Measurements from ENCODE around the gene ATXN2. TPM values are rescaled to one million over a fixed set of nuclear protein-coding genes. Genes with fewer than 3 reads are reported as not detected.
"Not testable (repeated sequence)": the region's sequence is repeated elsewhere in the genome, so short reads cannot be mapped to it uniquely, and the experiment has no call there.

Gene ATXN2
- total RNA-seq, 1 donor from 2014 or later, result 50.0 TPM

DNA sequence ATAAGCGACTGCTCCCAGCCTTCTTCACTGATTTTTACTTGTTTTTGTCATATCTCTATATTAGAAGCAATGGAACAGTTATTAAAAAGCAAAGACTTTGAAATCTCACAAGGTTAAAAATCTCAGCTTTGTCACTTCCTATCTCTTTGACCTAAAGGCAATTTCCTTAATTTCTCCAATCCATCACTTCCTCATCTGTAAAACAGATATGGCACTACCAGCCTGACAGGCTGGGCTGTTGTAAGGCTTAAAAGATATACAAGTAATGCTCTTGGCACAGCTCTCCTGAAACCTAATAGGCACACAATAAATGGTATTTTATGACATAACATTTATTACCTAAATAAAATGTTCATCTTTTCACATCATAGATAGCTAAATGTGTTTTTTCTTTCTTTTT, 25.6 kb downstream of the ATXN2 start:
- Histone ChIP-seq H3K36me3 (no peaks in the 10 kb centered on the region), H3K4me3 (no peak overlapping the region), H3K27me3 (ENCODE audit: low read depth) (no peaks in the 10 kb centered on the region), H3K9me3 (replicated peaks) (no peaks in the 10 kb centered on the region), H3K27ac (replicated peaks) (no peak overlapping the region), H3K4me1 (peaks cover 79% of the 10 kb centered on the region)
- TF ChIP-seq CTCF (IDR thresholded peaks at IDR 0.05; ENCODE audit: borderline replicate concordance), result no peak
- intact Hi-C loops (cut with micrococcal nuclease), result no loop called here
- no peak for DNase-seq

- Histone ChIP-seq H3K4me3 (no peak overlapping the region), H3K4me1 (peaks cover 75% of the 10 kb centered on the region), H3K9me3 (replicated peaks) (no peaks in the 10 kb centered on the region), H3K27me3 (ENCODE audit: low read depth) (no peaks in the 10 kb centered on the region), H3K27ac (replicated peaks) (no peak overlapping the region), H3K36me3 (no peaks in the 10 kb centered on the region)
- no peak for TF ChIP-seq CTCF (IDR thresholded peaks at IDR 0.05; ENCODE audit: borderline replicate concordance)
- no peak for DNase-seq
- intact Hi-C loops (cut with micrococcal nuclease), result no loop called here
Measured at GRCh38 chr12:111570084-111570961, 28.8 kb downstream of the ATXN2 start.

GRCh38 chr12:111569363-111570083, 29.6 kb downstream of the ATXN2 start:
- intact Hi-C loops (cut with micrococcal nuclease), result no loop called here
- Histone ChIP-seq H3K27me3 (ENCODE audit: low read depth) (no peaks in the 10 kb centered on the region), H3K27ac (replicated peaks) (no peak overlapping the region), H3K4me3 (no peak overlapping the region), H3K36me3 (no peaks in the 10 kb centered on the region), H3K4me1 (peaks cover 70% of the 10 kb centered on the region), H3K9me3 (replicated peaks) (no peaks in the 10 kb centered on the region)
- DNase-seq, result no peak
- no peak for TF ChIP-seq CTCF (IDR thresholded peaks at IDR 0.05; ENCODE audit: borderline replicate concordance)

GRCh38 chr12:111560844-111561243, 38.3 kb downstream of the ATXN2 start:
- not testable (repeated sequence) for DNase-seq

DNA sequence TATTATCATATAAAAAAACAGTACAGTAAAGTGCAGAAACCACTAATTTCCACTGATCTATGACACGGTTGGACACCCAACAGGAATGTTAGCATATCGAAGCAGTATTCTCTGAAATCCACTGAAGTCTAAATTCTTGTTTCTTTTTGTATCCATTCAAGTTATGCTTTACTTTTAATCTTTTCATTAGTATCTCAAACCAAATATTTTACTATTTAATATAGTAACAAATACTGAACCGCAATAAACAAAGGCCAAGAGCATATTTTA, 41.1 kb downstream of the ATXN2 start:
- no peak for DNase-seq
- no peak overlapping the region for H3K27ac ChIP-seq (replicated peaks)

More at GRCh38 chr12:111560844-111561243, 38.3 kb downstream of the ATXN2 start:
- H3K27ac ChIP-seq (replicated peaks); H3K4me3 ChIP-seq; H3K27me3 ChIP-seq (ENCODE audit: low read depth); intact Hi-C loops (cut with micrococcal nuclease); H3K9me3 ChIP-seq (replicated peaks); H3K36me3 ChIP-seq: not testable (repeated sequence)
- H3K4me1 ChIP-seq, result peaks cover 67% of the 10 kb centered on the region

More for the DNA sequence above, 41.1 kb downstream of the ATXN2 start:
- TF ChIP-seq CTCF (IDR thresholded peaks at IDR 0.05; ENCODE audit: borderline replicate concordance), result no peak
- Histone ChIP-seq H3K4me1 (peaks cover 63% of the 10 kb centered on the region), H3K36me3 (no peaks in the 10 kb centered on the region), H3K4me3 (no peak overlapping the region), H3K27me3 (ENCODE audit: low read depth) (no peaks in the 10 kb centered on the region), H3K9me3 (replicated peaks) (no peaks in the 10 kb centered on the region)
- intact Hi-C loops (cut with micrococcal nuclease), result no loop called here

Data from left ventricle myocardium inferior (tissue), 1 donor.